ENCODE data around the gene FGD2.
"Not testable (repeated sequence)": the region's sequence is repeated elsewhere in the genome, so short reads cannot be mapped to it uniquely, and the experiment has no call there.

FGD2 gene

GRCh38 chr6:36990401-36990800 lies 15.1 kb upstream of the FGD2 start:
- not testable (repeated sequence) for DNase-seq

GRCh38 chr6:36997811-36998722 lies 7.4 kb upstream of the FGD2 start:
- DNase-seq: peak in 12 of 14 donors; percentile 38 to 86 (median 70)

GRCh38 chr6:36998723-36999038 lies 6.8 kb upstream of the FGD2 start:
- DNase-seq: peak in 2 of 14 donors; percentile 69 to 74

- peak in 10 of 14 donors; percentile 42 to 73 (median 50) for DNase-seq
Observed at GRCh38 chr6:36999061-36999750, 6.2 kb upstream of the FGD2 start.

- no peak for DNase-seq
Observed at GRCh38 chr6:36999751-37000125, 5.7 kb upstream of the FGD2 start.

- no peak for DNase-seq
Observed at GRCh38 chr6:37004044-37004980, 1.1 kb upstream of the FGD2 start.

- DNase-seq: no peak
Observed at GRCh38 chr6:37005827-37006567, 542 bp downstream of the FGD2 start.

- no peak for DNase-seq
Observed at GRCh38 chr6:37006793-37007339, 1.4 kb downstream of the FGD2 start.

- DNase-seq: peak in 6 of 14 donors; percentile 18 to 47 (median 27)
Observed at GRCh38 chr6:37007340-37008043, 2.0 kb downstream of the FGD2 start.

- peak in 3 of 14 donors; percentile 8 to 27 (median 26) for DNase-seq
Observed at GRCh38 chr6:37008484-37009465, 3.3 kb downstream of the FGD2 start.

- DNase-seq: no peak
Observed at GRCh38 chr6:37010402-37010892, 5.0 kb downstream of the FGD2 start.

GRCh38 chr6:37011656-37012378 lies 6.4 kb downstream of the FGD2 start:
- no peak for DNase-seq

GRCh38 chr6:37013516-37014491 lies 8.3 kb downstream of the FGD2 start:
- DNase-seq: no peak

GRCh38 chr6:37014667-37015066 lies 9.2 kb downstream of the FGD2 start:
- no peak for DNase-seq

GRCh38 chr6:37015532-37015931 lies 10.1 kb downstream of the FGD2 start:
- no peak for DNase-seq

- no peak for DNase-seq
Observed at GRCh38 chr6:37016995-37017394, 11.5 kb downstream of the FGD2 start.

GRCh38 chr6:37017606-37018197 lies 12.2 kb downstream of the FGD2 start:
- peak in 2 of 14 donors; percentile 55 to 56 for DNase-seq

All from C1 segment of cervical spinal cord (tissue), 14 donors.